GM13976 (cell line): ENCODE data around the gene WNT9B.
A peak's percentile ranks its signal among the peaks of the same experiment; 100 is the strongest.

Source experiments
- DNase-seq: peaks from one replicate; pipeline ENCODE4 v3.0.0; 2012; ENCODE audit warnings: low spot score
- in situ Hi-C: fragments of 300-500 bp; cut with MboI; formaldehyde crosslinking; loops from one replicate; pipeline ENCODE4 v1.12.0; 2022; ENCODE audit warnings: low sequenced_read_pairs, mixed read lengths, inconsistent platforms; ENCODE audit not compliant: unreplicated experiment
- TF ChIP-seq, protein P1 (sequence below): IDR thresholded peaks from 2 replicates; pipeline ENCODE4 v1.5.1; 2012; ENCODE audit warnings: borderline replicate concordance, mild to moderate bottlenecking; ENCODE audit not compliant: insufficient read depth; ENCODE audit errors: extremely low read depth, missing control alignments, control extremely low read depth

Gene WNT9B

DNA sequence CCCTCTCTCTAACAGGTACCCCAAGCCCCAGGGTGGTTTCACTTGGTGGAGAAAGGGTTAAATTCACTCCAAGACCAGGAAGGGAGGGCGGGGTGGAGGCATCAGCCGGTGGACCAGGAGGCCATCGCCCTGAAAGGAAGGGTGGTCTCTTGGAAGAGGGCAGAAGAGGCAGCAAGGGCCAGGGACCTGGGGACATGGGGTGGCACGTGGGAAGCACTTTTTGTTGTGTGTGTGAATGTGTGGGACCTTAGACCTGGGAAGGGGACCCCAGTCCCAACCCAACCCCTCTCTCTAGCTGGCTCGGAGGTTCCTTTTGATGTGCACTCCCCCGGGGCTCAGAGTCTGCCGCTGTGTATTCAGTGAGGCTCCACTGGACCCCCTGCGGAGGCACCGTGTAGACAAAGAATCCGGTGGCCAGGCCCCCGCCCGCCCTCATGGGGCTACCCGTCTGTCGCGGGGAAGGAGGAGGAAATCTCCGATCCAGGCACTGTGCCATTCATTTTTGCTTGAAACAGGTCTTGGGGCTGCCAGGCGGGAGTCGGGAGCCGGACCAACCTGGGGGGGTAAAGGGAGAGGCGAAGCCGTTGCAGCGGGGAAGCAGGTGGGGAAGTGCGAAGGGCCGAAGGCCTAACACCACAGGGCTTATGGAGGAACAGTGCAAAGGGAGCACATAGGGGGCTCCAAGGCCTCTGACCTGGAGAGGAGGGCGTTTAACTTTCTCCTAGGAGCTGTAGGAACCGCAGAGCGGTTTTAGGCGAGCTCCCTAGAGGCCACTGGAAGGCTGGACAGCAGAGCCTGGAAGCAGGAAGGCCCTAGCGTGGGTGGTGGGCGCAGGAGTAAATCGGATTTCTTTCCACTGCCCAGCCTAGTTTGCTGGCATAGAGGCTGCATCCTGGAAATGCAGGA lies 29.6 kb upstream of the WNT9B start:
- in situ Hi-C loops, result no loop called here
- TF ChIP-seq, protein P1, sequence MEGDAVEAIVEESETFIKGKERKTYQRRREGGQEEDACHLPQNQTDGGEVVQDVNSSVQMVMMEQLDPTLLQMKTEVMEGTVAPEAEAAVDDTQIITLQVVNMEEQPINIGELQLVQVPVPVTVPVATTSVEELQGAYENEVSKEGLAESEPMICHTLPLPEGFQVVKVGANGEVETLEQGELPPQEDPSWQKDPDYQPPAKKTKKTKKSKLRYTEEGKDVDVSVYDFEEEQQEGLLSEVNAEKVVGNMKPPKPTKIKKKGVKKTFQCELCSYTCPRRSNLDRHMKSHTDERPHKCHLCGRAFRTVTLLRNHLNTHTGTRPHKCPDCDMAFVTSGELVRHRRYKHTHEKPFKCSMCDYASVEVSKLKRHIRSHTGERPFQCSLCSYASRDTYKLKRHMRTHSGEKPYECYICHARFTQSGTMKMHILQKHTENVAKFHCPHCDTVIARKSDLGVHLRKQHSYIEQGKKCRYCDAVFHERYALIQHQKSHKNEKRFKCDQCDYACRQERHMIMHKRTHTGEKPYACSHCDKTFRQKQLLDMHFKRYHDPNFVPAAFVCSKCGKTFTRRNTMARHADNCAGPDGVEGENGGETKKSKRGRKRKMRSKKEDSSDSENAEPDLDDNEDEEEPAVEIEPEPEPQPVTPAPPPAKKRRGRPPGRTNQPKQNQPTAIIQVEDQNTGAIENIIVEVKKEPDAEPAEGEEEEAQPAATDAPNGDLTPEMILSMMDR, result no peak
- no peak for DNase-seq

DNA sequence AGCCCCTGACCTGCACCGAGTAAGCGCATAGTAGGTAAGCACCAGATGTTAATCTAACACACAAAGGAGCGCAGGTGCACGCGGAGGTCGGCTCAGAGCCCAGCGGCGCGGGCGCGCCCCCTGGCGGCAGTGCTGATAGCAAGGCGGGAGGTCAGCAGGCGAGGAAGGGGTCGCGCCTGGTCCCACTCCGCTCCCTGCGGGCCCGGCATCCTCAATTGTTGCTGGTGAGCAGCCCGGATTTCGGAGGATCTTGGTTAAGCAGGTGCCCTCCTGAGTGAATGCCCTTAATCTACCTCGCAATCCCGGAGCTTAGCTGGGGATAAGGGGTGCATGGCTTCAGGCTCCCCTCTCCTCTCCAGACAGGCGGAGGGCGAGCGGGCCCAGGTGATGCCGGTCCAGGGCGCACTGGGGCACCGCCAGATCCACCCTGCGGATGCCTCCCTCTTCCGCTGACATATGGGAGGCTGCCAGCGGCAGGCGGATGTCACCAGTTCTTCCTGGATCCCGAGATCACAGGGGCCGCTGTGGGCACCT lies 28.9 kb upstream of the WNT9B start:
- TF ChIP-seq, protein P1, result peak; percentile 69
- in situ Hi-C loops, result no loop called here
- peak; percentile 70 for DNase-seq

GRCh38 chr17:46823657-46824056 lies 27.7 kb upstream of the WNT9B start:
- TF ChIP-seq, protein P1, result no peak
- DNase-seq, result no peak
- in situ Hi-C loops, result no loop called here

DNA sequence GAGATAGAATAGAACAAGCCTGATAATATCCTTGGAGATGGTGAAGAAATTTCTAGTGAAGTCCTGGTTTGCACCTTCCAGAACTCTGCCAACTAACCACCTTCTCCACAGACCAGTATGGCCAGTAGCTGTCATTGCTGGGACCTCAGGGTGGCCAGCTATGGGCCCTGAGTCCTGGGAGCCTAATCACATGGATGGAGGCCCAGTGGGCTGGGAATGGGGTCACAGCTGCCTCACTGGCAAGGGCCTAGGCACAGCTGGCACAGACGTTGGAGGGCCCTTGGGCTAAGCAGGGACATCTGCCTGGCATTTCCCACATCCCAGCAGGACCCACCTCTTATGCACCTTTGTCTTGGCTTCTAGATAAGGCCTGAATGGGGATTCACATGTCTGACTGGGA lies 25.3 kb upstream of the WNT9B start:
- TF ChIP-seq, protein P1, result no peak
- in situ Hi-C loops, result no loop called here
- no peak for DNase-seq

- in situ Hi-C loops, result no loop called here
- TF ChIP-seq, protein P1, result no peak
- no peak for DNase-seq
These were observed 24.1 kb upstream of the WNT9B start for GRCh38 chr17:46827274-46827673.

DNA sequence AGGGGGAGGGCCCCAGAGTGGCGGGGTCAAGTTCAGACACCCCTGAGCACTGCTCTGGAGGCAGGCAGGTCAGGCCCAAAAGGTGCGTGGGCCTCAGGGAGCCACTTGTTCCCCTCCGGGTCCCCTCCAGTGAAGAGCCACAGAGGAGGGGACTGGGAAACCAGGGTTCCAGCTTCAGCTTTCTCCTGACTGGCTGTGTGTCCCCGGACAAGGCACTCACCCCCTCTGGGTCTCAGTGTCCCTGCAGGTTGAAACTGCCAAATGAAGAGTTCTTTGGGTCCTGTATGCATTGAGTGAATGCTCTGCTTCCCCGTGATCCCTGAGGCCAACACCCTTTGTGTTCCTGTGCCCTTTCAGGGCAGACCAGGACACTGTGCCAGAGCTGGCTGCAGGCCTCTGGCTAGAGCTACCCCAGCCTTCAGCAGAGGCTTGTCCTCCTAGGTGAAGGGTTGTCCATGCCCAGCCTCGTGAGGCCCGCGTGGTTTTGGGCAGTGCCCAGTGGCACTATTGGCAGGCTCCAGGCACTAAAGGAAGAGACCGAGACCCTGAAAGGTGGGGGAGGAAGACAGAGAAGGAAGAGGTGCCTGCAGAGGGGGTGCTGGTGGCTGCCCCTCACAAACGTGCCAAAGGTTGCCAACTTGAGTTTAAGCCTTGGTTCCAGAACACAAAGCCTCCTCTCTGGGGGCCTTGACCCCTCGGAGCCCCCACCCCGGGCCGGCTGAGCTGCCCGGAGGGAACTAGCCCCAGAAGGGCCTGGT lies 19.6 kb upstream of the WNT9B start:
- no peak for DNase-seq
- in situ Hi-C loops, result no loop called here
- TF ChIP-seq, protein P1, result no peak
